DMS53 treated with DMSO at 0.1 percent for 48 hours (cell line): Measurements from ENCODE around the gene ATP1B2.

ENCODE experiments used
- DNase-seq: peaks from one replicate; lab custom pipeline; 2025; ENCODE audit not compliant: unreplicated experiment; lab: John Stamatoyannopoulos, UW

ATP1B2 gene

DNA sequence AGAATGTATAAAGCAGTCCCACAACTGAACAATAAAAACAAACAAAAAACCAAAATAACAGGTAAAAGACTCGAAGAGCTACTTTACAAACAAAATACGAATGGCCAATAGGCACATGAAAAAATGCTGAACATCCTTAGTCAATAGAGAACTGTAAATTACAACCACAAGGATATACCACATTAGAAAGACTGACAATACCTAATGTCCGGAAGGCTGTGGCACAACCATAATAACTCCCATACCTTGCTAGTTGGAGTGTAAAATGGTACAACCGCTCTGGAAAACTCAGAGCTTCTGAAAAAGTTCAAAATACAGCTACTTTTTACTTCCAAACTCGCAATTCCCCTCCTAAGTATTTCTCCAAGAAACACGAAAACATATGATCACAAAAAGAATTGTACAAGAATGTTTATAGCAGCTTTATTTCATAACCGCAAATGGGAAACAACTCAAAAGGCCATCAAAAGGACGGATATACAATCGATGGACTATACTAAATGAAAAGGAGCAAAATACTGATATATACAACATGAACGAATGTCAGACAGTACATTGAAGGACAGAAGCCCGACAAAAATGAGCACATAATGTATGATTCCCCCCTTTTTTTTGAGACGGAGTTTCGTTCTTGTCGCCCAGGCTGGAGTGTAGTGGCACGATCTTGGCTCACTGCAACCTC, 34.3 kb downstream of the ATP1B2 start:
- DNase-seq: no peak

DNA sequence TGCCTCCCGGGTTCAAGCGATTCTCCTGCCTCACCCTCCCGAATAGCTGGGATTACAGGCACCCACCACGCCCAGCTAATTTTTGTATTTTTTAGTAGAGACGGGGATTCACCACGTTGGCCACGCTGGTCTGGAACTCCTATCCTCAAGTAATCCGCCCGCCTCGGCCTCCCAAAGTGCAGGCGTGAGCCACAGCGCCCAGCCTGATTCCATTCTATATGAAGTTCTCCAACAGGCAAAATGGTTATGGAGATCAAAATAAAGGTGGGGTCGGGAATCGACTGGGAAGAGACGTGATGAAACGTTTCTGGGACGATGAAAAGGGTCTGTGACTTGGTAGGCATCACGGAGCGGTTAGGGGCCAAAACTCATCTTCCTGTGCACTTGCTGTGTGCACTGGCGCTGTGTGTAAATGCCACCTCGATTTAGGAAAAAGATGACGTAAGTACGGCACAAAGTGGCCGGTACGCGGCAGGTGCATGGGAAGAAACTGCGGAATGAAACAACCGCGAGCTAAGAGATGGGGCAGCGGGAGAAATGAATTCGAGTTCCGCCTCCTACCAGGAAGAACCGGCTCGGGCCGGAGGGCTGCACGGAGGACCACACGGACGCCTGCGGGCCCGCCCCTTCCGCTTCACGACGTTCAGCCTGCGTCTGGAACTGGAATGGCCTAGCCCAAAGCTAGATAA, 35.0 kb downstream of the ATP1B2 start:
- DNase-seq: peak; percentile 98

DNA sequence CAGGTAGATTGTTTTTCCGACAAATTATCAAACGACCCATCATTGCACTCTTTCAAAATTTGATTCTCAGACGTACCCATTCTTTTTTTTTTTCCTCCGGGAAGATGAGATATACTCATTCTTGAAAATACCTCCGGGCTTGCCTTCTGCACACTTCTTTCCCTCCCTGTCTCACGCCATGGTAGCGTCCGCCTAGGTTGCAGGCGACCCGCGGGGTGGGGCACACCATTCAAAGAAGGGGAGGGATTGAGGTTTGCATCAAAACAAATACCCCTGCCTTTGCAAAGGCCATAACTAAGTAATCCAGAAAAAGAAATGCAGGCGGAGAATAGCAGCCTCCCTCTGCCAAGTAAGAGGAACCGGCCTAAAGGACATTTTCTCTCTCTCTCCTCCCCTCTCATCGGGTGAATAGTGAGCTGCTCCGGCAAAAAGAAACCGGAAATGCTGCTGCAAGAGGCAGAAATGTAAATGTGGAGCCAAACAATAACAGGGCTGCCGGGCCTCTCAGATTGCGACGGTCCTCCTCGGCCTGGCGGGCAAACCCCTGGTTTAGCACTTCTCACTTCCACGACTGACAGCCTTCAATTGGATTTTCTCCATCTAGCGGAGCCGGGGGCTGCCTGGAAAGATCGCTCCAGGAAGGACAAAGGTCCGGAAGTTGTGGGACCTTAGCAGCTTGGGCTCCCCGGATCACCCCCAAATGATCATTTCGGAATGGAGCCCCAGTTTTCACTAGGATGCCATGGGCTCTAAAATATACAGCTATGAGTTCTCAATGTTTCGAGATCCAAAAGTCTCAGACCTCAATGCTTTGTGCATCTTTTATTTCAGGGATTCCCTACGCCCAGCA, 35.7 kb downstream of the ATP1B2 start:
- peak; percentile 92 for DNase-seq

DNA sequence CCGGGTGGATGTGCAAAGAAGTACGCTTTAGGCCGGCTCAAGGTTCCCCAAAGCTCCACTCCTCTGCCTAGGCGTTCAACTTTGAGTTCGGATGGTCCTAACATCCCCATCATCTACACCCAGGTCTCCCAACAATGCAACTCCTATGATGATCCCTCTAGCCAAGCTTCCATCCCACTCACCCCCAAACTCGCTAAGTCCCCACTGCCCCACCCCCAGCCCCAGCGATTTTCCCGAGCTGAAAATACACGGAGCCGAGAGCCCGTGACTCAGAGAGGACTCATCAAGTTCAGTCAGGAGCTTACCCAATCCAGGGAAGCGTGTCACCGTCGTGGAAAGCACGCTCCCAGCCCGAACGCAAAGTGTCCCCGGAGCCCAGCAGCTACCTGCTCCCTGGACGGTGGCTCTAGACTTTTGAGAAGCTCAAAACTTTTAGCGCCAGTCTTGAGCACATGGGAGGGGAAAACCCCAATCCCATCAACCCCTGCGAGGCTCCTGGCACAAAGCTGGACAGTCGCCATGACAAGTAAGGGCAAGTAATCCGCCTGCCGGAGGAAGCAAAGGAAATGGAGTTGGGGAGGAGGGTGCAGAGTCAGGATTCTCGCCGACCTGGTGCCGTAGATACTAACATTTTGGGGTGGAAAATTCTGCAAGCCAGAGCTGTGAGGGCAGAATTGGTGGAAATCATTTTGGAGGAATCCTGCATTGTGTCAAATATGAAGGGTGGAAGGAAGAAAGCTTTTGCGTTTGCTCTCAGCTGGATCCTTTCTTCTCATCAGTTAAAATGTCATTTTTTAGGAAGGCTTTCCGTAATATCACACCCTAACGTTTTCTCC, 36.6 kb downstream of the ATP1B2 start, which contains the start of gene TP53:
Gene TP53, minus strand, starts transcription at position 419 of the 836 bp plus-strand sequence. CDS start 10,896 bp downstream, outside the sequence.
- peak; percentile 97 for DNase-seq

DNA sequence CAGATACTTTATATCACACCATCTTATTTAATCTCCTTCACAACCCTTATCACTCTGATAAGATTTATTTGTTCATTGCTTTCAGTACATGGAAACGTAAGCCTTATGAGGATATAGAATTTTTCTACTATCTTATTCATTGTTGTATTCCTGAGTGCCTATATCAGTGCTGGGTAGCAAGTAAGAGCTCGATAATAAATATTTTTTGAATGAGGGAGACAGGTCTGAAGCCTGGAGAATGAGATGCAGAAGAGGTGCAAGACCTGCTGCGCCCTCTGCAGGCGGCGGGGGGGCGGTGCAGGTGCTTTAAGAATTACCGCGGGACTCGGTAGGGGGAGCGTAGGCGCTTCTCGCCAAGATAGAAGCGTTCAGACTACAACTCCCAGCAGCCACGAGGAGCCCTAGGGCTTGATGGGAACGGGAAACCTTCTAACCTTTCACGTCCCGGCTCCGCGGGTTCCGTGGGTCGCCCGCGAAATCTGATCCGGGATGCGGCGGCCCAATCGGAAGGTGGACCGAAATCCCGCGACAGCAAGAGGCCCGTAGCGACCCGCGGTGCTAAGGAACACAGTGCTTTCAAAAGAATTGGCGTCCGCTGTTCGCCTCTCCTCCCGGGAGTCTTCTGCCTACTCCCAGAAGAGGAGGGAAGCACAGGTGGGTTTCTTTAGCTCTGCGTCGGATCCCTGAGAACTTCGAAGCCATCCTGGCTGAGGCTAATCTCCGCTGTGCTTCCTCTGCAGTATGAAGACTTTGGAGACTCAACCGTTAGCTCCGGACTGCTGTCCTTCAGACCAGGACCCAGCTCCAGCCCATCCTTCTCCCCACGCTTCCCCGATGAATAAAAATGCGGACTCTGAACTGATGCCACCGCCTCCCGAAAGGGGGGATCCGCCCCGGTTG, 37.4 kb downstream of the ATP1B2 start, which contains the start of gene WRAP53:
Gene WRAP53, plus strand, starts transcription at position 570 of the 900 bp plus-strand sequence. Its CDS starts 172 bp downstream, at position 742.
- DNase-seq: peak; percentile 99

DNA sequence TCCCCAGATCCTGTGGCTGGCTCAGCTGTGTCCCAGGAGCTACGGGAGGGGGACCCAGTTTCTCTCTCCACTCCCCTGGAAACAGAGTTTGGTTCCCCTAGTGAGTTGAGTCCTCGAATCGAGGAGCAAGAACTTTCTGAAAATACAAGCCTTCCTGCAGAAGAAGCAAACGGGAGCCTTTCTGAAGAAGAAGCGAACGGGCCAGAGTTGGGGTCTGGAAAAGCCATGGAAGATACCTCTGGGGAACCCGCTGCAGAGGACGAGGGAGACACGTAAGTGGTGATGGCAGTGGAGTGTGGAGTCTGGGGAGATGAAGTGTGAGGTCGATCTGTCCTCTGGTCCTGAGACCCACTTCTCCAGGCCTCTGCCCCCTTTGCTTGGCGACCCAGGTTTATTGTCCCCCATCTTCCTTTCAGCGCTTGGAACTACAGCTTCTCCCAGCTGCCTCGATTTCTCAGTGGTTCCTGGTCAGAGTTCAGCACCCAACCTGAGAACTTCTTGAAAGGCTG, 38.1 kb downstream of the ATP1B2 start:
- no peak for DNase-seq

DNA sequence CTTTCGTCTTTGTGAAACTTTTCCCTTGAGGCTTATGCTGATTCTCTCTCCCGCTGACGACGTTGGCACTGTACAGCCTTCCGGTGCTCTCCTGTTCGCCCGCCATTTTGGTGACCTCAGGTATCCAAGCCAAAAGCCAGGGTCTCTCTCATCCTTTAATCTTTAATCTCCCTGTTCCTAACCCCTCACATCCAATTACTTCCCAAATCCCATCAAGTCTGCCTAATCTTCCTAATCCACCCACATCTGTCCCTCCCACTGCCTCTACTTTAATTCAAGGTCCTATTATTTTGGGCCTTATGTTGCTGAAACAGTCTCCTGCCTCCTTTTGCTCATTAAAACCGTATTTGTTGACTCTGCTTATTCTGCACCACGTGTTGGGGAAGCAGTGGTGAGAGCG, 44.9 kb downstream of the ATP1B2 start:
- DNase-seq: no peak

DNA sequence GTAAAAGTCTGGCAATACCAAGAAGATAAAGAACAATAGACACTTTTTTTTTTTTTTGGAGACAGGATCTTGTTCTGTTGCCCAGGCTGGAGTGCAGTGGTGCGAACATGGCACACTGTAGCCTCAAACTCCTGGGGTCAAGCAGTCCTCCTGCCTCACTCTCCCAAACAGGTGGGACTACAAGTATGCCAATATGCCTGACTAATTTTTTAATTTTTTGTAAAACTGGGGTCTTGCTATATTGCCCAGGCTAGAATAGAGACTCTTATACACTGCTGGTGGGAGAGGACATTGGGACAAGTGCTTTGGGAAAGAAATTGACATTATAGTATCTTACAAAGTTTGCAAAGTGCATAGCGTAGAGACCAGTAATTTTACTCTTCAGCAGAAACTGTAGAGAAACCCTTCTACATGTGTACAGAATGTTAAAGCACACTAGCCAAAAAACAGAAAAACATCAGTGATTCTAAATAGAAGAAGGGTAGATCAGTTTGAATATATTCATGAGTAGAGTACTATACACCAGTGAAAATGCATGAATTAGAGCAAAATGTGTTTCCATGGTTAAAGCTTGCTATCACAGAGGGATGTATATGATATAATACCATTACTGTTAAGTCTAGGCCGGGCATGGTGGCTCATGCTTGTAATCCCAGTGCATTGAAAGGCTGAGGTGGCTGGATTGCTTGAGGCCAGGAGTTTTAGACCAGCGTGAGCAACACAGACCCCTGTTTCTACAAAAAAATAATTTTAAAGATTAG, 47.3 kb downstream of the ATP1B2 start:
- no peak for DNase-seq

DNA sequence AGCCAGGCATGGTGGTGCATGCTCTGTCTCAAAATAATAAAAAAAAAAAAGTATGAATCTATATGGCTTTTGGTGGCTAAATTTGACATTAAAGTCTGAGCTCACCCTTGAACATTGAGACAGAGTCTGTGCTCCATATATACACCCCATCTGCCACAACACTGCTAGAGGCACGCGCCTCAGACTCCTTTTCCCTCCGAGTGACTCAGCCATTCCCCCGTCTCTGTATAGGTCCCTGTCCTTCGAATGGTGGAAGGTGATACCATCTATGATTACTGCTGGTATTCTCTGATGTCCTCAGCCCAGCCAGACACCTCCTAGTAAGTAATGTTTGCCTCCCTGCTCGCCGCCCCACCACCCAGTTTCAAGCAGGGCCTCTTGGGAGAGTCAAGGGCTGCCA, 49.8 kb downstream of the ATP1B2 start:
- DNase-seq: no peak

DNA sequence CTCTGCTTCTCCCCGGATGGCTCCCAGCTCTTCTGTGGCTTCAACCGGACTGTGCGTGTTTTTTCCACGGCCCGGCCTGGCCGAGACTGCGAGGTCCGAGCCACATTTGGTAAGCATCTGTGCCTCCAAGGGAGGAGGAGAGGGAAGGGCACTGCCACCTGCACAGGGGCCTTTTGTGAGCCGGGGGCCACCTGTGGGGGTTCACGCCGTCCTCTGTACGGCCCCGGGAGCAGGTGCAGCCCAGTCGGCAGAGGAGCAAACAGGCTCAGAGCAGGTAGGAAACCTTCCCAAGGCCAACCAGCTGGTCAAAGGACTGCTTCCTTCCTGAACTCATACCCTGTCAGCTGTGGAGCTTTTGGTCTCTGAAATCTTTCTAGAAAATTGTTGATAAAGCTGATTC, 51.0 kb downstream of the ATP1B2 start:
- no peak for DNase-seq

DNA sequence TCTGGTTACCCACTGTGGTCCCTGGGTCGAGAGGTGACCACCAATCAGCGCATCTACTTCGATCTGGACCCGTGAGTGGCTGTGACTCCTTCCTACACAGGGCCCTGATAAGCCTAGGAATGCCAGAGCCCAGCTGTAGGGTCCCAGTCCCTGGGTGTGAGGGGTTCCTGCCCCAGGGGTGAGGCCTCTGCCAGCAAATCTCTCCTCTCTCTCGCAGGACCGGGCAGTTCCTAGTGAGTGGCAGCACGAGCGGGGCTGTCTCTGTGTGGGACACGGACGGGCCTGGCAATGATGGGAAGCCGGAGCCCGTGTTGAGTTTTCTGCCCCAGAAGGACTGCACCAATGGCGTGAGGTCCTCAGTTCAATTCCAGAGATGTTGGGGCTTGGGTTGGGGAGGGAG, 52.0 kb downstream of the ATP1B2 start:
- DNase-seq: no peak

DNA sequence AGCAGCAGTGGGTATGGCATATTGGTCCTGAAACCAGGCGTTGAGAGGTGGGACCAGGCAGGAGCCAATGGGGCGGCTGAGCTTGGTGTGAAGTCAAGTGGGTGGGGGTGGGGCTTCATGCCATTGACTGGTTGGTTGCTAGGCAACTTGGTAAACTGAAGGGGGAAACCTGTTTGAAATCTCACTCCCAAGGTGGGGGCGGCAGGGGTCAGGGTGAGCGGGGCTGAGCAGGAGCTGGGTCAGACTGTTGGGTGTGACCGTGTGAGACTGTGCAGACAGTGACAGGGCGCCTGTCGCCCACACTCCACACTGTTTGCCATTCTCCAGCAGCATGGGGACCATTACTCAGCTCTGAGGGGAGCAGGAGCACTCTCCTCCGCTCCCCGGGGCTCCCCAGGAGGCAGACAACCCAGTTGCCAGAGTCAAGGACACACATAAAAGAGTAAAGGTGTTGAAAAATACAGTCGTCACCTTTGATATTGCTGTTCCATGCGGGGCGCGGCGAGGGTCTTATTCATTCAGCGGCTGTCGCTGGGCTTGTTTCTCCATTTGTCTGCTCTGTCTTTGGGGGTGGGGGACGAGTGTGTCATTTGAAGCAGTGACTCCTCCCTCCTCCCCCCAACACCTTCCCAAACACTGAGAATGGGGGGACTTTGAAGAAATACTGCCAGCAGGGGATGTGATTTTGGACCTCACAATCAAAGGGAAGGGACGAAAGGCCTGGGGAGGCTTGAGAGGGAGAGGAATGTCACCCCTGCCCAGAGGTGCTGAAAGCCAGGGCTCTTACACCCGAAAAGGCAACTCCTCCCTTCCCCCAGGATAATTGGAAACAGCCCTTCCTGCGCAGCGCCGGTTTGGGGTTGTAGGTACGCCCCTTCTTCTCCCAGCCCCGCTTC, 53.1 kb downstream of the ATP1B2 start:
- DNase-seq: no peak

DNA sequence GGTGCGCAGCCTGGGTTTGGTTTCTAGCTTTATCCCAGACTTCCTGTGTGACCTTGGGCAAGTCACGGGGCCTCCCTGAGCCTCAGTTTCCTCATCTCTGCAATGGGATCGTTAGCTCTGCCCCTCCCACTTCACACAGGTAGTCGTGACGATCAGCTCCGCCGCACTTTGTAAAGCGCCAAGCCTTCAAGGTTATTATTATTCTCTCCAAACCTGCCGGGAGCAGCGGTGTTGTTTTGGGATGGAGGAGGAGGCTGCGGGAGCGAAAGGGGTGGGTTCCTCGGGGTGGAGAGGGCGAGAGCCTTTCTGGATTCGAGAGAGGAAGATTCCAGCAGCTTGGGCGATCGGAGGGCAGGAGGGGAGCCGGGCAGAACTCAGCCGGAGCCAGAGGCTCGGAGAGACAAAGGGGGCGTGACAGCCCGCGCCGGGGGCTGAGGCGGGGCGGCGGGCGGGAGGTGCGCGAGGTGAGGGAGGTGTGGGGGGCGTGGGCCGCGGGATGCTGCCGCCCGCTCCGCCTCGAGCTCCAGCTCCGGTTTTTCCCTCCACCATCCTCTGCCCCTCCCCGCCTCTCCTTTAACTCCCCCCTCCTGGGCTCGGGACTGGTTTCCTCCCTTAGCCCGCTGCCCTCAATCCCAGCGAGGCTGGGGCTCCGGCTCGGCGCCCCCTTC, 54.0 kb downstream of the ATP1B2 start, which contains the start of gene EFNB3:
Gene EFNB3, plus strand, starts transcription at position 602 of the 668 bp plus-strand sequence. CDS start 397 bp downstream, outside the sequence.
- peak; percentile 22 for DNase-seq

DNA sequence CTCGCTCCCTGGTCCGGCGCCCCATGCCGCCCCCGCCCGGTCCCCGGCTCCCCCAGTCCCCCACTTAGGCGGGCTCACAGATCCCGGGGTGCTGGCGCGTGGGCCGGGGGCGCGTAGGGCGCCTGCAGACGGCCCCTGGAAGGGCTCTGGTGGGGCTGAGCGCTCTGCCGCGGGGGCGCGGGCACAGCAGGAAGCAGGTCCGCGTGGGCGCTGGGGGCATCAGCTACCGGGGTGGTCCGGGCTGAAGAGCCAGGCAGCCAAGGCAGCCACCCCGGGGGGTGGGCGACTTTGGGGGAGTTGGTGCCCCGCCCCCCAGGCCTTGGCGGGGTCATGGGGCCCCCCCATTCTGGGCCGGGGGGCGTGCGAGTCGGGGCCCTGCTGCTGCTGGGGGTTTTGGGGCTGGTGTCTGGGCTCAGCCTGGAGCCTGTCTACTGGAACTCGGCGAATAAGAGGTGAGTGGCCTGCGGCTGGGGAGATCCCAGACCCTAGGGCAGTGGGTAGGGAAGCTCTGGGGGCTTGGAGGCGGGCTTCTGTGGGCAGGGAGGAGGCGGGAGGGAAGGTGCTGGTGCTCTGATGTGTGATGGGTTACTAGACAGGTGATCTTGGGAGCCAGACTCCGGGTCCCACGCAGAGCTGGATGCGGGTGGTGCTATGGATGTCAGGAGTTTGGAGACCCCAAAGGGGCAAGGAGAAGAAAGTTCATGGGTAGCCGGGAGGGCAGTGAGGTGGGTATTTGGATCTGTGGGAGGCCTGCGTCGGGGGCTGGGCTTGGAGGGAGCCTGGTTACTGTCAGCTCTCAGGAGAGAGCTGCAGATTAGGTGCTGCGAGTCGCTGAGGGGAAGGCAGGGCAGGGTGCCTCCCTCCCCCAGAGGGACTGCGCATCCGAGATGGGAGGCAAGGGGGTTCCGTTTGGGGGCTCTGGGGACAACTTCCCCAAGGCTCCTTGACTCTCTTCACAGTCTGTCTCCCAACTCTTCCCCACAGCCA, 54.8 kb downstream of the ATP1B2 start:
- DNase-seq: no peak

DNA sequence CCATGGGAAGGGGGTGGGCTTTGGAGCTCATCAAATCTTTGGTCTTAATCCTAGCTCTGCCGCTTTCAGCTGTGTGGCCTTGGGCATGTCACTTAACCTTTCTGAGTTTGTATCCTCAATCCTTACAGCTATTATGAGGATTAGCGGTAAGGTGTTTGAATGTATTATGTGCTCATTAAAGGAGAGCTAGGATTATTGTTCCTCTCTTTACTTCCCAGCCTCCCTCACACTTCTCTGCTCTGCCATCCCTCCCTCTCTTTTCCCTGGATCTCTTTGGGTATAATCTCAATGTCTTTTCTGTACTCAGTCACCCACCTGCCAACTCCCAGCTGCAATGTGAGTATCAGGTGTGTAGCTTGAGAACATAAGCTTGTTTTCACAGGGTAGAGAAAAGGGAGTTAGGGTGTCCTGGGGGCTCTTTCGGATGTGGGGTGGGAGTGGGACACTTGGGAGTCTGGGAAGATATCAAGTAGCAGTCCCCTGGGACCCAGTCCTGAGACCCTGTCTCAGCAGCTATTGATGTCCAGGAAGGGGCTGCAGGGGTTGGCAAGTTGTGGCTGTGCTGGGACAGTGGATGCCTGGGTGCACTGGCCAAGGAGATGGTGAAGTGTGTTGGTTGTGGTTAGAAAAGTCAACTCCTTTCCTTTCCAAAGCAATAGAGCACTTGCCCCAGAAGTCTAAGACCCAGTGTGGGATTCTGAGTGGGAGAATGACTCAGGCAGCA, 56.1 kb downstream of the ATP1B2 start:
- DNase-seq: no peak
